ENCODE results near the gene IFT20. TPM values are rescaled to one million over a fixed set of nuclear protein-coding genes. Genes with fewer than 3 reads are reported as not detected.

IFT20 gene
- total and polyA plus RNA-seq, 2 of the 13 experiments (the other 11 are each of a cell fraction or from before 2014, with no cell fraction given) = 28.0 to 37.8 TPM

- TF ChIP-seq THAP7 (CRISPR knock-in tag; IDR thresholded peaks at IDR 0.05) = no peak
- TF ChIP-seq ZBTB2 (CRISPR knock-in tag; IDR thresholded peaks at IDR 0.05; ENCODE audit: low read depth) = peak; percentile 49
- TF ChIP-seq HNRNPH1 (optimal IDR thresholded peaks at IDR 0.05; ENCODE audit: low read depth, low read length) = peak; percentile 46
- TF ChIP-seq HOMEZ (CRISPR knock-in tag; IDR thresholded peaks at IDR 0.05; ENCODE audit: low read depth) = peak; percentile 42; the same call in 1 of the 2 replicates
- TF ChIP-seq ZNF318 (CRISPR knock-in tag; IDR thresholded peaks at IDR 0.05) = peak; percentile 85; the same call in 1 of the 2 replicates
- peak; percentile 75 for TF ChIP-seq FOXO1 (CRISPR knock-in tag; IDR thresholded peaks at IDR 0.05)
- TF ChIP-seq FUBP1 (CRISPR knock-in tag; IDR thresholded peaks at IDR 0.05; ENCODE audit: borderline replicate concordance) = peak; percentile 87; the same call in 1 of the 2 replicates
- 0 out of 2 replicates have a peak, but pooled peaks have one; percentile 34 for TF ChIP-seq DNMT3B (CRISPR knock-in tag; conservative IDR thresholded peaks at IDR 0.05)
- TF ChIP-seq ZNF414 (CRISPR knock-in tag; IDR thresholded peaks at IDR 0.05) = 0 out of 2 replicates have a peak, but pooled peaks have one; percentile 28
Observed at GRCh38 chr17:28370035-28370743, 34.9 kb upstream of the IFT20 start, which contains the start of gene VTN (continued).

Measured in HepG2 (cell line).